C1 segment of cervical spinal cord (tissue), 14 donors: ENCODE results near the gene SULT4A1.

Source experiments
- DNase-seq, 14 donors: peaks; one replicate each; lab custom pipeline; 2025; lab: John Stamatoyannopoulos, UW

The SULT4A1 gene

DNA sequence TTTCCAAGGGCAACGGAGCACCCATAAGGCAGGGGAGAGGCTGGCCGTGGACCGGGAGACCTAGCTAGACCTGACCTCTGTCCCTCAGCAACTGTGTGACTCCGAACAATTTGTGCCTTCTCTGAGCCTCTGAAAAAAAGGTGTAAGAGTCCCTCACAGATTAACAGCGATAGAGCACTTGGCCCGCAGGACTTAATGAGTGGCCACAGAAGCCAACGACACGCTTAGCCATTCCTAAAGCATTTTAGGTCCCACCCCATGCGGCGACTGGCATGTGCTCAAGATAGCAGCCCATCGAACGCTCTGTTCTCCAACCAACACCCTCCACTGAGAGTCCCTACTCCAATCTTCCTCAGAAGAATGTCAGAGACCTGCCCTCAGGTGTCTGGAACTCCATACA is 1.5 kb downstream of the SULT4A1 start:
- DNase-seq: no peak

DNA sequence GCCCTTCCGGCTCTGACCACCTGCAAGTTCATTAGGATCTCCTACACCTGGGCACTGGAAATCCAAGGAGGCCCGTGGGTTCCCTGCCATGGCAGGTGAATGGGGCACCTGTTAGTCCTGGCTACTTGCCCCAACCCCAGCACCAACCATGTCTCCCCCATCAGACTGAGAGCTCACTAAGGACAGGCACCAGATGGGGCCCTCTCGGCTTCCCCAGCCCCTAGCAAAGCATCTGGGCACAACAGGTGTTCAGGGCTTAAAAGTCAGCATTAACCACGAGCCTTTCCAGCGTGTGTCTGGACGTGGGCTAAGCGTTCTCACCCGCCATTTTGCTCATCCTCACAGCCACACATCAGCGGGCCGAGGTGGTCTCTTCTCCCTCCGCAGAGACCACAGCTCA is 2.2 kb downstream of the SULT4A1 start:
- no peak for DNase-seq

GRCh38 chr22:43859621-43860020 is 2.7 kb downstream of the SULT4A1 start:
- no peak for DNase-seq

- no peak for DNase-seq
Measured at GRCh38 chr22:43859176-43859575, 3.1 kb downstream of the SULT4A1 start.

DNA sequence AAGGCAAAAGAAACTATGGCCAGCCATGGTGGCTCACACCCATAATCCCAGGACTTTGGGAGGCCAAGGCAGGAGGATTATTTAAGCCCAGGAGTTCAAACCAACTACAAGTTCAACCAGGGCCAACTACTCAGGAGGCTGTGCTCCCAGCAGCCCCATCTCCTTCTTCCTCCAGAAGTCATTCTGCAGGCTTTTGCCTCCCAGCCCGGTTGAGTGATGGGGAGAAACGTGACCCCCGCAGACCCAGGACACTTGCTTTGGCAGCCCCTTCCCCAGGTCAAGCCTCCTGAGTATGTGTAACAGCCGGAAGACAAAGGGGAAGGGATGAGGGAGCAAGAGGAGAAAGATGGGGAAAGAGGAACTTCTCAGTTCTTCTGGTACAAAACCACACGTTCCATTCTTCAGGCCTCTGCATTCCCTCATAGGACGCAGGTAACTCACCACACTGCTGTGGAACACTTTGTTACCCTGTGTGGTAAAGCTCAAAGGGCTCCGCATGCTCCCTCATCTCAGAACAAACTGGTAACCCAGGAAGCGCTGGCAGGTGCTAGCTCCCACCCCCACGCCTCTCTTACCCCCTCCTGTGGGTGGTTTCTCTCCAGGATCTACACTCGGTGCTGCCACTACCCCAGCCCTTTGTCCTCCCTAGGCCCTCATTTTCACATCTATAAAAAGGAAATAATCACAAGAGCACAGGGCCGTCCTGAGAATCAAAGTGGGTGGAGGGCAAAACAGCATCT is 4.0 kb downstream of the SULT4A1 start:
- DNase-seq: no peak

- no peak for DNase-seq
Measured at GRCh38 chr22:43857367-43857766, 4.9 kb downstream of the SULT4A1 start.

- no peak for DNase-seq
Measured at GRCh38 chr22:43855431-43855830, 6.9 kb downstream of the SULT4A1 start.

DNA sequence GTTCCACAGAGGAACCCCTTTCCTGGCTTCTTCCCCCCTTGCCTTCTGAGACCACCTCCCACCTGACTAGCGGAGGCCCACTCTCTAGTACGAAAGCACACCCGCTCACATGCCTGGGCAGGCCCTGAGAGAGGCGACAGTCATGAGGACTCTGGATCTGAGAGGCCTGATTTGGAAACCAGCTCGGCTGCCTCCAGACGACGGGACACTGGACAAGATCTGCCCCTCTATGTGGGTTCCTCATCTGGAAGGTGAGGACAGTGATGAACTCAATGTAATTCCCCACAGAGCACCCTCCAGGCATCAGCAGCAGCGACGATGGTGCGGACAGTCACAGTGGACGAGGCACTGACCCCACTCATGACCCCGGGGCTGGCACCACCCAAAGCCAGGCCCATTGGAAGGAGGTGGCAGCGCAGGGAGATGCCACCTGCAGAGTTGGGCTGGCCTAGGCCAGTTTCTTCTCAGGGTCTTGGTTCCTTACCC is 7.5 kb downstream of the SULT4A1 start:
- no peak for DNase-seq

- DNase-seq: no peak
Measured at GRCh38 chr22:43854121-43854785, 8.1 kb downstream of the SULT4A1 start.

DNA sequence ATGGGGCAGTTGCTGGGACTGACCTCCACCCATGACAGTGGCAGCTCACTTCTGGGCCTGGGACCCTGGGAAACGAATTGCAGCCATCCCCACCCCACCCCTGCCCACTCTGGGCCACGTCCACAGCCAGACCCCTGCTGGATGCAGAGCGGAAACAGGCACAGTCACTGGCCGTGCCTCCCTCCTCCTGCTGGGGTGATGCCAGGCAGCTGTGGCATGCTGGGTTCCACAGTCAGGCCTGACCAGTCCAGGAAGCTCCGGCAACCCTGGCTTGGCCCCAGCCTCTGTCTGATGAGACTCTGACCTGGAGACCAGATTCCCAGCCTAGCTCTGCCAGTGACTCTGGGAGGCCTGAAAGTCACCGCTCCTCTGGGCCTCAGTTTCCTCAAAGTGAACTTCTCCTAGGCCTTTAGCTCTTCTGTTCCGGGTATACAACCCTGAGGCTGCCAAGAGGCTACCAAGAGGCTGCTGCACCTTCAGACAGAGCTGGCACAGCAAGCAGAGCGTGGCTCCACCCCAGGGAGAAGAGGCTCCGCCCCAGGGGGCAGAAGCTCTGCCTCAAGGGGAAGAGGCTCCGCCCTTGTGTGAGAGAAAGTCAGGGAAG is 8.9 kb downstream of the SULT4A1 start:
- DNase-seq: no peak

- DNase-seq: no peak
Measured at GRCh38 chr22:43852573-43853327, 9.6 kb downstream of the SULT4A1 start.

GRCh38 chr22:43851979-43852307 is 10.4 kb downstream of the SULT4A1 start:
- DNase-seq: no peak

- DNase-seq: no peak
Measured at GRCh38 chr22:43851058-43851978, 11.0 kb downstream of the SULT4A1 start.

- DNase-seq: no peak
Measured at GRCh38 chr22:43850529-43850928, 11.8 kb downstream of the SULT4A1 start.

DNA sequence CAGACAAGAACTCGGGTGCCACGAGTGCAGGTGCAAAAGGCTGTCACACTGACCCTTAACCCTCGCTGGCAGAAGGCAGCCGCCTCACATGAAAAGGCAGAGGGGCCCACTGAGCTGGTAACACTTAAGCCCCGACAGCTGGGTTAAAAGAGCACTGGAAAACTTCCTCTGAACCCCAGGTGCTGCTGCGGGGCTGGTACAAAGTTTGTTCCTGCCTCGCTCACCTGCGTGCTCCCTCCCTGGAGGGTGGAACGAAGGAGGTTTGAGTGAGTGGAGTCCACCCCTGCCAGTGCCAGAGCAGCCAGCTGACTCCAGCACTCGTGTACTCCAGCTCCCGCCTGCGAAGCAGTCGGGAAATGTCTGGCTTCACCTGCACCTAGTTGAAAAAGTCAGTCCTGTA is 12.6 kb downstream of the SULT4A1 start:
- peak in 1 of 14 donors; percentile 7 for DNase-seq

DNA sequence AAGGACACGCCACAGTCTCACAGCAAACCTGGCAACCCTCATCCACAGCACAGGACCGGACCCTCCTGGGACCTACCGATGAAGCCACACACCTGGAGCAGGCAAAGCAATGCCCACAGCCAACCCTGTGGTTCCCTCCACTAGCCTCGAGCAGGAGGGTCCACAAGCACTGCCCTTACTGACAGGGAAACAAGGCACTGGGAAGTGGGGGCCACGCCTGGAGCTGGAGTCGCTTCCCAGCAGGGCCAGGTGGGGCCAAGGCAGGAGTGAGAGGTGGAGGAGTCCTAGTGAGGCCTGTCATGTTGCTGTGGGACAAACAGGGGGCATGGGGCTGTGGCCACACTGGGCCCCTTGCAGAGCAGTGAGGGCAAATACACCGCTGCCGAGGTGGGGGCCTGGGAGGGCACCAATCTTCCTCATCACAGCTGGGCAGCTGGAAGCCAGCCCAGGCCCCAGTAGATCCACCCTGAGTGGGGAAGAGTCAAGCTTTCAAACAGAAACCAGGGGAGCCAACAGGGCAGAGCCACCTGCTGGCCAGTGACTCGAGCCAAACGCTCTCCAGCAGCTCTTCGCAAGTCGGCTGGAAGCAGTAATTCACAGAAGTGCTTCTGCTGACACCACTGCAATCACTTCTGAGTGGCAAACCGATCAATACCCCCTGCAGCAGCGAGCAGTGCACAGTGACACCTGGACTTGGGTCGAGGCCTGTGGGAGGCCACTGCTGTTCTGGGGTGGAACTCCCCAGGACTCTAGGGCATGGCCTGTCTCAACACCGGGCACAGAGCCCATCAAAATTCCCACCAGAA is 13.7 kb downstream of the SULT4A1 start:
- peak in 1 of 14 donors; percentile 32 for DNase-seq

DNA sequence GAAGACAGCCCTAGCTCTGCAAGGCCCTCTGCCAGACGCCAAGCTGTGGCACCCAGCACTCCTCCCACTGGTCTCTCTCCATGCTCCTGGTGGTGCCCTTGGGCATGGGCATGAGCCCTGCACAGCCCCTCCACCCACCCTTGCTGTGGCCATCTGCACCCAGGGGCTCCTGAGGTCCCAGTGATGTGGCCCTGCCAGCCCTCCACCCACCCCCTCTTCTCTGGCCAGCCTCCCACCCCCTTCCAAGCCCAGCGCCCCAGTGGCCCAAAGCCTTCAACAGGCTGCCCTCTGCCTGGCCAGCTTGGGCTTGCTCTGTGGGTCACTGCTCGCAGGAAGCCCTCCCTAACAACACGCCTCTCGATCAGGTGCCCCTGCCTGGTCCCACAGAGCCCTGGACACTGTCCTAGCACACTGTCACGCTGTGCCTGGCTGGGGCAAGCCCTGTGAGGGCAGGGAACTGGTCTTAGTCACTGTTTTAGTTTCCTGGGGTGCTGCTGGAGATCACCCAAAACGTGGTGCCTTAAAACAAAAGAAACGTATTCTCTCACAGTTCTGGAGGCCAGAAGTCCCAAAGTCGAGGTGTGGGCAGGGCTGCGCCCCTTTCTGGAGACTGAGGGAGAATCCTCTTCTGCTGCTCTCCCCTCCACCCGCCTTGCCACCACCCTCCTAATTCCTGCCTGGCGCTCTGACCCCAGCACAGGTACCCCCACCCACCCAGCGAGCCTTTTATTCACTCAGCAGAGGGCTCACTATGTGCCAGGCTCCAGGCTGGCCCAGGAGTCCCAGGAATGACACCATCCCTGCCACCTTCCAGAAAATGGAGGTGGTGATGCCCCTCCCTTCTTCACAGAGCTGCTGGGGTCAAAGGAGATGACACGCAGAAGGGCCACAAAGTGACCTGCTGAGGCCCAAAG is 14.7 kb downstream of the SULT4A1 start:
- DNase-seq: no peak

DNA sequence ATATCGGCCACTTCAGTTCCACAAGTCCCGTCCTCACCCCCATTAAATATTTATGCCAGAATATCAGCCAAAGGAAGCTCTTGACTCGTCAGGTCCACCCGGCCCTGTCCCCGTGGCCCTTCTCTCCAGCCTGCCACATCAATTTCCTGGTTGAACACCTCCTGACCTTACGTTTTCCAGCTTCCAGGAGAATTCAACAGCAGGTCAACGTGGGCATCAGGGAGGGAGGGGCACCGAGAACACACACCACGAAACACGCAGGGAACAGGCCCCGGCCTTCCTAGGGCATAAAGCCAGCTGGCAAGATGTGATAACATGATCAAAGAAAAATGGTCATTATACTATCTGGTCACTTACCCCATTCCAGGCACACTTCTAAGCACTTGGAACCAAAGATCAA is 15.3 kb downstream of the SULT4A1 start:
- no peak for DNase-seq

DNA sequence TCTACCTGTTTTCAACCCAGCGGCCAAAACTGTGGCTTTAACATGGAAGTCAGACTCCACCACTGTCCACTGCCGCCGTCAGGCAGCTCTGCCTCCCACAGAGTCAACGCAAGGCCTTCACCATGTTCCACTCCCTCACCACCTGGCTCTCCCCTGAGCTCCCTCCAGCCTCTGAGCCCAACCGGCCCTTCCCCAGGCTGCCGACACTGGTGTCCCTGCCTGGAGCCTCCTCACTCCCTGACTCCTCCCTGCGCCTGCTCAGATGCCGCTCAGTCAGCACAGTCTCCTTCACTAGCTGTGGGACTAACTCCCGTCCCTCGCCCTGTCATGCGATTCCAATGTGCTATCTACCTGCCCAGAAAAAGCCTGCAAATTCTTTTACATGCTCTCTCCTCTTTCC is 16.3 kb downstream of the SULT4A1 start:
- no peak for DNase-seq
